GM18502 (cell line): Measurements from ENCODE around the gene HECTD1.
"Not testable (repeated sequence)": the region's sequence is repeated elsewhere in the genome, so short reads cannot be mapped to it uniquely, and the experiment has no call there.

Source experiments
- ATAC-seq: cut with Tn5 transposase; IDR thresholded peaks from one replicate; pipeline ENCODE4 v1.9.1; 2021; ENCODE audit warnings: mild to moderate bottlenecking; ENCODE audit not compliant: unreplicated experiment, poor library complexity

HECTD1 gene

GRCh38 chr14:31059152-31059924 lies 148.3 kb downstream of the HECTD1 start:
- ATAC-seq: no peak

DNA sequence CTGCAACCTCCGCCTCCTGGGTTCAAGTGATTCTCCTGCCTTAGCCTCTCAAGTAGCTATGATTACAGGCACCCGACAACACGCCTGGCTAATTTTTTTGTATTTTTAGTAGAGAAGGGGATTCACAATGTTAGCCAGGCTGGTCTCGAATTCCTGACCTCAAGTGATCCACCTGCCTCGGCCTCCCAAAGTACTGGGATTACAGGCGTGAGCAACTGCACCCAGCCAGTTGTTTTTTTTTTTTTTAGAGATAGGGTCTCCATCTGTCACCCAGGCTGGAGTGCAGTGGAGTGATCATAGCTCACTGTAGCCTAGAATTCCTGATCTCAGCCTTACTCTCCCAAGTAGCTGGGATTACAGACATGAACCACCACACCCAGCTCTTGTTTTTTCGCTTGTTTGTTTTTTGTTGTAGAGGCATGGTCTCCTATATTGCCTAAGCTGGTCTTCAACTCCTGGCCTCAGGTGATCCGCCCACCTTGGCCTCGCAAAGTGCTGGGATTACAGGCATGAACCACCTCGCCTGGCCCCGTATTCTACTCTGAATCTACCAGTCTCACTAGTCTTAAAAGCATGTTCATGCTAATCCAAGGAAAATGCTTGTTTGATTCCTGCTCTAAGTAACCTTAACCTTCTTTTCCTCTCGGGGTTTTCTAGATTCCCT lies 149.8 kb downstream of the HECTD1 start:
- no peak for ATAC-seq

DNA sequence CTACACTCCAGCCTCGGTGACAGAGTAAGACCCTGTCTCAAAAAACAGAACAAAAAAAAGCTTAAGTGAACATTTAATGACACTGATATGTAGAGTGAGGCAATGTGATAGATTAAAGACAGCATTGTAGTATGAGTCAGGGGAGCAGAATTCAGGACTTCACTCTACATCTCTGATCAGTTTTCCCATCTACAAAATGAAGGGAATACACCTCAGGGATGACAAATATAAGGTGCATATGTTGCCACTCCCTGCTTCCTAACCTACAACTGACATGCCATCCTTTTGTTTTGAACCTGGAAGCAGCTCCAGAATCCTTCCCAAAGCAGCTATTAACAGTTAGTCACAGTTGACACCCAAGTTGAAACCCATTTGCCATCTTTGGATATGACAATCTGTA lies 150.6 kb downstream of the HECTD1 start:
- ATAC-seq: no peak

- not testable (repeated sequence) for ATAC-seq
These were observed 154.5 kb downstream of the HECTD1 start for GRCh38 chr14:31052905-31053586.

DNA sequence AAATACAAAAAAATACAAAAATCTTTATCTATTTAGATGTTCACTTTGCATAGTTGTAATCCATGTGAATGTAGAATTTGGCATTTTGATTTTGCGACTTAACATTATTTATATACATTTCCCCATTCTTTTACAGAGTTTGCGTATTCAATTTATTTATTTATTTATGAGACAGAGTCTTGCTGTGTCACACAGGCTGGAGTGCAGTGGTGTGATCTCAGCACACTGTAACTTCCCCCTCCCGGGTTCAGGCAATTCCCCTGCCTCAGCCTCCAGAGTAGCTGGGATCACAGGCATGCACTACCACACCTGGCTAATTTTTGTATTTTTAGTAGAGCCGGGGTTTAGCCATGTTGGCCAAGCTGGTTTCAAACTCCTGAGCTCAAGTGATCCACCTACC lies 156.1 kb downstream of the HECTD1 start:
- no peak for ATAC-seq

DNA sequence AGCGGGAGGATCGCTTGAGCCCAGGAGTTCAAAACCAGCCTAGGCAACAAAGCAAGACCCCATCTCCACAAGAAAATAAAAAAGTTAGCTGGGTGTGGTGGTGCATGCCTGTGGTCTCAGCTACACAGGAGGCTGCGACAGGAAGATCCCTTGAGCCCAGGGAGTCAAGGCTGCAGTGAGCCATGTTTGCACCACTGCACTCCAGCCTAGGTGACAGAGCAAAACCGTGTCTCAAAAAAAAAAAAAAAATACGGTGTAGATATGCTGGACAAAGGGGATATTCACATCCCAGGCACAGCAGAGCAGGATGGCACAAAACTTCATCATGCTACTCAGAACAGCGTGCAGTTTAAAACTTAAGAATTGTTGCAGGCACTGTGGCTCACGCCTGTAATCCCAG lies 156.6 kb downstream of the HECTD1 start:
- ATAC-seq: no peak
